GM18951 (cell line): ENCODE measurements around the gene SPOCK1.

Experiments used
- POLR2A ChIP-seq: IDR thresholded peaks from 4 replicates; pipeline ENCODE4 v1.6.1; 2011; ENCODE audit warnings: mild to moderate bottlenecking; ENCODE audit not compliant: insufficient read length, insufficient read depth; ENCODE audit errors: extremely low read depth
- in situ Hi-C: fragments of 300-500 bp; cut with MboI; formaldehyde crosslinking; loops from one replicate; pipeline ENCODE4 v1.12.0; 2022; ENCODE audit warnings: low sequenced_read_pairs, mixed read lengths, inconsistent platforms; ENCODE audit not compliant: unreplicated experiment

Gene SPOCK1

GRCh38 chr5:137304226-137304874 lies 194.8 kb downstream of the SPOCK1 start:
- in situ Hi-C loops: no loop called here
- TF ChIP-seq POLR2A: no peak

GRCh38 chr5:137303509-137303908 lies 195.6 kb downstream of the SPOCK1 start:
- in situ Hi-C loops: no loop called here
- TF ChIP-seq POLR2A: no peak

DNA sequence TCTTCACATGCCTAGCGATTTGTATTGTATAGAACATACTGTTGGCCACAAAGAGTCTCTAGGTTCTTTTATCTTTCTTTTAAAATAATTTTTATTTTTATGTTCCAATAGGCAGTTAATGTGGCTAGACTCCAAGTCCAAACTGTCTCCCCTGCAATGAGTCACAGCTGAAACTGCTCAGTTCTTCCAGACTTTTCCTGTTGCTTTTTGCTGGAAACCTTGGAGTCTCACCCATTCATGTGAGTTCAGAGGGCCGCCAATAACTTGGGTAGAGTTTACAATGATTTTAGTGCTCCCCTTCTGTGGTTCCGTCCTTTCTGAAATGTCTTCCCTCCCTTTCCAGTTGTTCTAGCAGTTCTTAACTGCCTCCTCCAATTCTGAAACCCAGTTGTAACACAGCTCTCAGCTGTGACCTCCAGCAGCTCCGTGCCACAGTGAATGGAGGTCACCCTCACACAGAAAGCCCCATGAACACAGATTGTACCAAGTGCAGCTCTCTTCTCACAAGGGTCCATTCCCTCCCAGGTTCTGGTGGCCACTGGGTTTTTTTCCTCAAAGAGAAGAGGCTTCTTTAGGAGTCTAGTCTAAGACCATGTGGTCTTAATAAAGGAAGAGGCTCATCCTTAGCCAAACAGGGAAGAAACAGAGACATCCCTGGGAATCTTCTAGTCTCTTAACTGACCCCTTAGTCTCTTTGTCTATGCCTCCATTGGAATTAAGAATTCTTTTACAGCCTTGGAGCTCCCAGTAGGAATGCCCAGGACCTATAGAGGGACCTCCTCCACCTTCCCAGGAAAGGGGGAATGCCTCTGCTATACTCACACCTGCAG lies 198.5 kb downstream of the SPOCK1 start:
- in situ Hi-C loops: no loop called here
- TF ChIP-seq POLR2A: no peak

DNA sequence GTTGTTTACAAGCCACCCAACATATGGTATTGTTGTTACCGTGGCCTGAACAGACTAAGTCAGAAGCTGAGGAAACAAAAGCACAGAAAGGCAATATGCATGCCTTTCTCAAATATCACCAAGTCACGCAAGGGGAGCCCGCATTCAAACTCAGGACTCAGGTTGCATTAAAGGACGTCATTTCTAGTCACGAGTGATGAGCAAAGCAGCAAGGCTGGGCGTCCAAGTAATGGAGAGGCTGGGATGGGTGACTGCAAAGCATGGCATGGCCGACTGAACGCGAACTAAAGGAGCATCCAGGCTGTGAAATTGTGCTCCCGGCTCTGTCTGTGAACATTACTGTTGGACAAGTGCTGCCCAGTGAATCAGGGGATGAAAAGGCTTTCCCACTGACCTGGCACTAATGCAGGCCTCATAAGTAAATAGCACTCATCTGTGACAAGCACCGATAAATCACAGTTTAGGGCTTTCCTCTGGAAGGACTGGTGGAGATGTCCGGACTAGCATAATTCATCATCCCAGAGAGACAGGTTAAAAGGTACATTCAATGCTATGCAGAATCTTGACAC lies 202.8 kb downstream of the SPOCK1 start:
- in situ Hi-C loops: no loop called here
- no peak for TF ChIP-seq POLR2A

DNA sequence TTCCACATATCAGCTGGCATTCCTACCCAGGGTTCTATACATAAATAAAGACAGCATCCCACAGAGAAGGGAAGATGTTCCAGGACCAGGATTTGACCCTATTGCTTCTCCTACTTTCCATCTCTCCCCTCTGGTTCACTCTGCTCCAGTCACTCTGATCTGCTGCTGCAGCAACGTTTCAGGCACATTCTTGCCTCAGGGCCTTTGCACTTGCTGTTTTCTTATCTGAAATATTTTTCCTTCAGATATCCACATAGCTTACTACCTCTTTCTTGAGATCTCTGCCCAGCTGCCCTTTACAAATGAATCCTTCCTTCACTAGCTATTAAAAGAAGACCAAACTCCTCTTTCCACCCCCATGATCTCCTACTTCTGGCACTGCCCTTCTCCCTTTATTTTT lies 204.5 kb downstream of the SPOCK1 start:
- no peak for TF ChIP-seq POLR2A
- in situ Hi-C loops: no loop called here

DNA sequence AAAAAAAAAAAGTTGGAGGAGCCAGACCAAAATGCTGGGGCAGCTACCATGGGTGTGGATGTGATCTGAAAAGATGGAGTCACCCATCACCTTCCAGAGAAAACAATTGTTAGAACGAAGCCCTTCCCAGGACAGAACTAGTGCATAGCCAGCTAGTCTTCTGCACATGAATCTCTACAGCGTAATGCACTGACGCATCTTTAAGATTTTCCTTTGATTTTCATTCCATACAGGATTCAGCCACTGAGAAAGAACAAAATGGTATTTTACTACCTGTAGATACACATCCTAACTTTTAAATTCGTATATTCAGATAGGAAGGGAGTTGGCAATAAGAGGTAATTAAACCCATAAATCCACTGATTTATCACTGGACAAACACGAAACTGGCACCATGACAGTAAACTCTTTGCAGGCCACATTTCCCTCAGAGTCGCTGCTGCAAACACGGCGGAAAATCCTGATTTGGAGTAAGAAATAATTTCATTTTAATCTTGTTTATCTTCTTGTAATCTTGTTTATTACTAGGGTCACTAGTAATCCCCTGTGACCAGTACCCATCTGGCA lies 206.6 kb downstream of the SPOCK1 start:
- TF ChIP-seq POLR2A: no peak
- in situ Hi-C loops: no loop called here

DNA sequence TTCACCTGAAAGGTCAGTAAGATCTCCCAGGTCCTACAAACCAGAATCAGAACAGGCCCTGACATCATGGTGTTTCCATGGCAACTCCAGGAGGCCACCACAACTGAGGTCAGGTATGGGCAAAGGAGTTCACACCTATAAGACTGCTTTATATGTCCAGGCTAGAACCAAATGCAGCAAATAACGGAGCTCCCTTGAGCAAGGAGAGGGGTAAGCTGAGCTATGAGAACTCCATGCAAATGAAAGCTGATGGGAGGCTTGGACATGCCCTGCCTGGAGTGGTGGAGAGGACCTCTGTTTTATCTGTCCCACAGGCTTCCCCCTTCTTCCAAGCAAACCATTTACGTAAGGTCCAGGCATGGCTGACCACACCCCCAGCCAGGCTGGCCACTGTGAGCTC lies 207.7 kb downstream of the SPOCK1 start:
- TF ChIP-seq POLR2A: no peak
- in situ Hi-C loops: no loop called here

- no peak for TF ChIP-seq POLR2A
- in situ Hi-C loops: no loop called here
Measured at GRCh38 chr5:137291031-137291430, 208.1 kb downstream of the SPOCK1 start.

DNA sequence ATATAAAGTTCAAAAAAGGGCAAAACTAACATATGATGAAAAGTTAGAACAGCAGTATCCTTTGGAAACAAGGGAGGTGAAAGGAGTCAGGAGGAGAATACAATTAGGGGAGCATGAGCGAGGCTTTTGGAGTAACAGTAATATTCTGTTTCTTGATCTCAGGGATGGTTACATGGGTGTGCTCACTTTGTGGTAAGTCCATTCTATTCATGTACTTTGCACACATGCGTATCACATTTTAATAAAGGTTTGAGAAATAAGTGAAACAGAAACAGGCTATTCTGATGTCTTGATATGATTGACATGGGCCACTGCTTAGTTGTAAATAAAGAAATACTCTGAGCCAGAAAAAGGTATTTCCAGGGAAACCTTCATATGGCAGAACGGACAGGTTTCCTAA lies 208.8 kb downstream of the SPOCK1 start:
- no peak for TF ChIP-seq POLR2A
- in situ Hi-C loops: no loop called here

- in situ Hi-C loops: no loop called here
- no peak for TF ChIP-seq POLR2A
Measured at GRCh38 chr5:137289856-137290255, 209.3 kb downstream of the SPOCK1 start.

GRCh38 chr5:137287569-137287968 lies 211.6 kb downstream of the SPOCK1 start:
- in situ Hi-C loops: no loop called here
- TF ChIP-seq POLR2A: no peak

DNA sequence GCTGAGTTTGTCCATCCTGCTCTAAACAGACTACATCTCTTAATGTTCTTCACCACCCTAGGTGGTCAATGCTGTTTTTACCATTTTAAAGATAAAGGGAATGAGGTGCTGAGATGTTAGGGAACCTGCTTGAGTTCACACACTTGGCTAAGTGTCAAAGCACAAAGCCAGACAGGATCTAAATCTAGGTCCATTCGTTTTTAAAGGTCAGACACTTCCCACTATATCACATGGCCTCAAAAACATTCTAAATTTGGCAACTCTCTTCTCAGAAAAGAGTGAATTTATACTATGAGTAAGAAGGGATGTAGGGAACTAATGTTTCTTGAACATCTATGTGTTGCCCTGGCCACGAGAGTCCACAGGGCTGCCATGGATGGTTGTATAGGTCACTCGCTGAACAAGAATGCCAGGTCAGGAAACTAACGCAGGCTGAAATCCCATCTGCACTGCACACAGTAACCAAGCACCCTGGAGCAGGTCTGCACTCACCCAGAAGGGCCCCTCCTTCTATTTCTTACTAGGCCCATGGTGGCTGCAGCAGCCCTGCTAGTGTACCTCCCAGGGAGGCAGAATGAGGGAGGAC lies 213.0 kb downstream of the SPOCK1 start:
- no peak for TF ChIP-seq POLR2A
- in situ Hi-C loops: no loop called here

- no peak for TF ChIP-seq POLR2A
- in situ Hi-C loops: no loop called here
Measured at GRCh38 chr5:137283801-137284200, 215.3 kb downstream of the SPOCK1 start.
